Measurements from ENCODE around the gene PHKA2.

PHKA2 gene

GRCh38 chrX:18971506-18971905 is 12.4 kb downstream of the PHKA2 start:
- DNase-seq (ENCODE audit: low spot score): no peak

DNA sequence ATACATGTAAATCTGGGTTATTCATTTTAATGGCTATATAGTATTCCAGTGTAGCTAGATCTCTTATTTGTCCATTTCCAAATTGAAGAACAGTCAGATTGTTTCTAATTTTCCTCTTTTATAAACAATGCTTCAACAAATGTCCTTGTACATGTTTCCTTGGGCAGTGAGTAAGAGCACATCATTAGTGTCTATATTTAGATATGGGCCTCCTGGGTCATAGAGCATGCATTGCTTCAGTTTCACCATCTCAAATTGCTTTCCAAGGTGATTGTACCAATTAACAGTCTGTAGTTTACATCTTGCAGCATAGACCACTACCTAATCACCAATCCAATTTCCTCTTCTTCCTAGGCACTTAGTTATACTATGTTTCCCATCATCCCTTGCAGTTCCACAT is 13.4 kb downstream of the PHKA2 start:
- DNase-seq (ENCODE audit: low spot score): no peak

DNA sequence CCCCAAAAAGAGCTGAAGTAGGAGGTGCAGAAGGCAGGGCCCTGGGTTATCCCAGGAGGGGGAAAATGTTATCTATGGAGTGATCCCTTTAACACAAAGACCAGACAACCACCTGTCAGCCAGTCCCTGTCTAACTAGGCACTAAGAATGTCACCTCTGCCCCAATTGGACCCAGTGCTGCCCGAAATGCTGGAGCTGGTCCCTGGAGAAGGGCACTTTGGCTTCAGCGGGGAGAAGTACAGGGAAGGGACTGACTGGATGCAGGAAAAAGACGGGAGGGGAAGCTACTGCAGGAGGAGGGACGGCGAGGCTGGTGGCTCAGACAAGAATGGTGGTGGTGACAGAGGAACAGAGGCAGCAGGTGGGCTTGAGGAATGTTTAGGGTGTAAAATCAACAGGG is 17.3 kb downstream of the PHKA2 start:
- DNase-seq (ENCODE audit: low spot score): no peak

- no peak for DNase-seq (ENCODE audit: low spot score)
Observed at GRCh38 chrX:18964901-18965300, 19.0 kb downstream of the PHKA2 start.

- no peak for DNase-seq (ENCODE audit: low spot score)
Observed at GRCh38 chrX:18964026-18964425, 19.9 kb downstream of the PHKA2 start.

GRCh38 chrX:18962329-18962728 is 21.6 kb downstream of the PHKA2 start:
- DNase-seq (ENCODE audit: low spot score): no peak

GRCh38 chrX:18961686-18962085 is 22.2 kb downstream of the PHKA2 start:
- DNase-seq (ENCODE audit: low spot score): no peak

DNA sequence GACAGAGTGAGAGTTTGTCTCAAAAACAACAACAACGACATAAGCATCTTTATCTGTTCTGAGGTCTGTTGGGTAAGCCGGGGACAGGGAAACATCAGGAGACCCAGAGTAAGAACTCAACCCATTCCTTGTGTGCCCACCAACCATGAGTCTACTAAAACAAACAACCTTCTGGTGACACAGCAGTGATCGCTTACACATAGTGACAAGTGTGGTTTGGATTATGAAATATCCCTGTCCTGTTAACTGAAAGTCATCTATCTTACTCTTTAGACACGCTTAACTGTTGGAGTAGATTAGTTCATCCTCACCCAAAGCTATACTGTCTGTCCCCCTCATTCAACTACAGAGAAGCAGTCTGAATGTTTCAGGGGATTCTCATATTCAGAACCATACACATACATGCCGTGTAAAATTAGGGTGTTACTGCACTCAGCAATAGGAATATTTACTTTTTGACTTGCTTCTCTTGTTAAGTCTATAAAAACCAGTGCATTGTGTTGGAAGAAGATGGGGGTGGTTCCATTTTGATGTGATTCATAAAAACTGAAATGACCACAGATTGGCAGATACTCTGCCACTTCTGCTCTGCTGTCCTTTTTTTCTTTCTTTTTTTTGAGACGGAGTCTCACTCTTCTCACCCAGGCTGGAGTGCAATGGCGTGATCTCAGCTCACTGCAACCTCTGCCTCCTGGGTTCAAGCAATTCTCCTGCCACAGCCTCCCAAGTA is 27.4 kb downstream of the PHKA2 start:
- DNase-seq (ENCODE audit: low spot score): no peak

DNA sequence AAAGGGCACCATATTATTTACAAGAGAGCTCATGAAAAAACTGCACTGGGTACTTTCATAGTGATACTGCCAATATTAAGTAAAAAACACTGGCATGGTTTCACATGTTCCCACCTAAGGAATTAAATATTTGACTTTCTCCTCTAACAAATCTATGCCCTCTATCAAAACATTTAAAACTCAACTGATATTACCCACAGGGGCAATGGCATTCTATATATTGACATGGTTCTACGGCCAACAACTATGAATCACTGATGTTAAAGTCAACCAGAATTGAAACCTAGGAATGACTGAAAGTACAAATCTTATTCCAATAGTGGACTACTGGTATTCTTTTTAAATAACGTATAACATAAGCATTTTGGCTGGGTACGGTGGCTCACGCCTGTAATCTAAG is 28.2 kb downstream of the PHKA2 start:
- DNase-seq (ENCODE audit: low spot score): no peak

DNA sequence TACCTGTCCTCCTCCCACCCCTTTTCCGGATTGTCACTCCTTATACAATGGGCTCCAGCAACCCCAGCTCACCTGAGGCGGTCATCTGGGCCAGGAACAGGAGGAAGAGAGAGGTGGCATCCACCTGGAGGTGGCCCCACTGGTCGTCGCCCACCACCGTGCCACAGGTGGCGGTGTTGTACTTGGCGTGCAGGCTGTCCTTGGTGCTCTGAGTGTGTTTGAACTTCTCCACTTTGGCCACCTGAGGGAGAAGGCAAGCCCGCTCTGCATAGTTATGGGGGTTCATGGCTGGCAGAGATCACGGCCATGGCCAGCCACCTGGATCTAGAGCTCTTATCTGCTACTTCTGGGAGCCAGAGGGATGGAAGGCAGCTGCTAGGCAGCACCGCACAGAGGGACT is 32.9 kb downstream of the PHKA2 start:
- no peak for DNase-seq (ENCODE audit: low spot score)

- DNase-seq (ENCODE audit: low spot score): no peak
Observed at GRCh38 chrX:18949944-18950301, 34.0 kb downstream of the PHKA2 start.

DNA sequence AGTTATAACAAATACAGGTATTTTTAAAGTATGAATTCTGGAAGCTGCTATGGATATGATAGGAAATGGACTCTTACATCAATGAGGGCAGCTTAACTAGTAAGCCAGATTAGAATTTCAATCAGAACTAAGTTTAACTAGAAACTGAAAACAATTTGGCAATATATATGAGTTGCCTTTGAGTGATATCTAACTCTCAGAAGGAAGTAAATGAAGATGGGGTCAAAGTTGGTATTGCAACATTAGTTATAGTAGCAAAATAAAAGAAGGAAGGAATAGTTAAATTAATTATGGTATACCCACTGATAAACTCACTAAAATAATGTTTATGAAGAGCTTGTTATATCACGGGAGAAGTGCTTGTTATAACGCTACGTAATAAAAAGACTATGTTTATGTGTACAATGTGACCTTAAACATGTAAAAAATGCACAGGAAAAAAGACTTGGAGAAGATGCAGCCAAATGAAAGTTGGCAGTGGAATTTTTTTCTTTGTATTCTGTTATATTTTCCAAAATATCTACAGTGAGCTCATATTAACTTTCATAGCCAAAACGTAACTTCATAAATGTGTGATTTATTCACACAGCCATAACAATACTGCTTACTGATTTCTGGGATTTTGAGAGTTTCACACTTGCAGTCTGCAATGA is 34.5 kb downstream of the PHKA2 start:
- DNase-seq (ENCODE audit: low spot score): no peak

- no peak for DNase-seq (ENCODE audit: low spot score)
Observed at GRCh38 chrX:18946611-18947010, 37.3 kb downstream of the PHKA2 start.

DNA sequence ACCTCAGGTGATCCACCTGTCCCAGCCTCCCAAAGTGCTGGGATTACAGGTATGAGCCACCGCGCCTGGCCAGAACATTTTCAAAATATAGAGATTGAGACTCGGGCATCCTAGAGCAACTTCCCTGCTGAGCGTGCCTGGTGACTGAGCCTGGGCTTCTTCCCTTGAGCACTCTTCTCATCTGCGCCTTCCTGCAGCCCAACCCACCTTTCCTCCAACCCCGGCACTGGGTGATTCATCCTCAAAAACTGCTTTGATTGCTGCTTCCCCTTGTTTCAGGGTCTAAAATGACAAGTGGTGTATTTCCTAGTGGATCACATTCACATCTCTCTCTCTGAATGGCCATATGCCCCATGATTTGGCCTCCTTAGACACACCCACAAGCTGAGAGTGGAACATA is 37.8 kb downstream of the PHKA2 start:
- no peak for DNase-seq (ENCODE audit: low spot score)

- DNase-seq (ENCODE audit: low spot score): no peak
Observed at GRCh38 chrX:18945483-18945882, 38.4 kb downstream of the PHKA2 start.

DNA sequence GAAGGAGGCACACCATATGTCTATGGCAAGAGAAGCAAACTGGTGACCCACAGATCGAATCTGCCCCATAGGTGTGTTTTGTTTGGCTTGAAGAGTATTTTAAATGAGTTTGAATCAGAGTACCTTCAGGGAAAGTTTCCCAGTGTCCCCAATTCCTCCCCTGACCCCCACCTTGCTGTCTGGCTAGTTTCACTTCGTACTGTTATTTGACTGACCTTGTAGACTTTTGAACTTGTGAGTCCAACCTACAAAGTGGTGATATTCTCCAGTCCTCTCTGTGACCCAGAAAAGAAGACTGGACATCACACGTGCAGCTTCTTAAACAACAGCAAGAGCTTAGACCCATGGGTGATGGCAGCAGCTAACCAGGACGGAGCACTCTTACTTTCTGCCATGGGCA is 39.4 kb downstream of the PHKA2 start:
- DNase-seq (ENCODE audit: low spot score): no peak

DNA sequence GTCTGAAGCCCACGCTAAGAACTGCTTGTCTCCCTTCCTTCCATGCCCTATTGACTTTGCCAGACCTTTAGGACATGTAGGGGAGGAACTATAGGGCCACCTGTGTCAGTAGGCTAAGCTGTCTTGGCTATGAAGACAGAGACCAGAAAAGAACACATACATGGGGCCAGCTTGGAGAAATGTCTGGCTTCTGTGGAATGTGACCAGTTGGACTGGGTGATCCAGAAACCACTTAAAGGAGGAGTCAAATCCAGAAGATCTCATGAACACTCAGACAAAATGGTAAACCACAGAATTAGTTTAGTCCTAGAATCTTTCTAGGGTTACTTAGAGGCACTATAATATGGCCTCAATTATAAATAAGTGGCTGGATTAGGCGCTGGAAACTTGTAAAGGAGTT is 42.0 kb downstream of the PHKA2 start:
- DNase-seq (ENCODE audit: low spot score): no peak

- DNase-seq (ENCODE audit: low spot score): no peak
Observed at GRCh38 chrX:18938710-18939109, 45.2 kb downstream of the PHKA2 start.

DNA sequence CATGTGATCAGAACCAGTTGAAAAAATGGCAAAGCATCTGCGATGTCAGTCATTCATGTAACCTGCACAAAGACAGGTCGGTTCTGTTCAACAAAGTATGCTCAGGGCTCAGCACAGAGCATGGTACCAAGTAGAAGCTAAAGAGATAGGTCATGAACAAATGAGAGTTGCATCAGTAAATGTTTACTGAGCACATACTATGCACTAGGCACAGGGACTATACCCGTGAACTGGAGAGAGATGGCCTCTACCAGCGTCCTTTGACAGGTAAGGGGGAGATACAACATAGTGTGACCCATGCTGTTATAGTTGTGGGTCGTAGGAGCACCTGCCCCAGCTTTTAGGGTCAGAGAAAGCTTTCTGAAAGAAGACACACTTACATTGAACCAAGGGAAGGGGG is 46.7 kb downstream of the PHKA2 start:
- DNase-seq (ENCODE audit: low spot score): no peak

- no peak for DNase-seq (ENCODE audit: low spot score)
Observed at GRCh38 chrX:18935893-18936292, 48.0 kb downstream of the PHKA2 start.

DNA sequence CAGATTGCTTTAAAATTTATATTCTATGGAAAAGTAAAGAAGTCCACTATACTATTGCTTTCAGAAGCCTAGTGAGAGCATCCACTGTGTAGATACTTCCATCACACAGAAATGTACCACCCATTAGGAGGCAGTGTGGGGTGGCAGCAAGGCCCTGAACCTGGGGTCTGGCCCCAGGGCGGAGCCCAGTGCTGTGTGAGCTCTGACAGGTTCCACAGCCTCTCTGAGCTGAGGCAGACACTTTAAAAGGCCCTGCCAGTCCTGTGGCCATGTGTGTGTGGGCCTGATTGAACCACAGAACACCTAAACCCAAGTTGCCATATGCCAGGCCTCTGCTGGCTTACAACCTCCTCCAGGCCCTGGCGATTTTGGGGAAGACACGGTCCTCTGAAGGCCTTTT is 49.2 kb downstream of the PHKA2 start:
- DNase-seq (ENCODE audit: low spot score): no peak

- no peak for DNase-seq (ENCODE audit: low spot score)
Observed at GRCh38 chrX:18933617-18934016, 50.3 kb downstream of the PHKA2 start.

DNA sequence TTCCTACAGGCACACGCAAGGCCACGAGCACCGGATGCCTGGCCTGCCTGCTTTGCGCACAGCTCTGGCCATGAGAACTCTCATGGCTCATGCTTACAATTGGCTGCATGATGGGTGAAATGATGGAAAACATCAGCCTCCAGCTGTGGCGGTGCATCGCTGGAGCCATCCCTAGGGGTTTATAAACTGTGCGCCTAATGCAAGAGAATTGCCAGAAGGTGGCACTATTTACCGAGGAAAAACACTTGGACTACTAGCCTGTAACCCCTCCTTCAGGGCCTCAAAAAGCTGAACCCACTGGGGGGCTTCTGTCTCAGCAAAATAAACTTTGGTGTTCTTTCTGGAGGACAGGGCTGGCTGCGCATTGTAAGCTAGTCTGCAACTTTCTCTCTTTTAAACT is 51.9 kb downstream of the PHKA2 start:
- peak; percentile 26 for DNase-seq (ENCODE audit: low spot score)

DNA sequence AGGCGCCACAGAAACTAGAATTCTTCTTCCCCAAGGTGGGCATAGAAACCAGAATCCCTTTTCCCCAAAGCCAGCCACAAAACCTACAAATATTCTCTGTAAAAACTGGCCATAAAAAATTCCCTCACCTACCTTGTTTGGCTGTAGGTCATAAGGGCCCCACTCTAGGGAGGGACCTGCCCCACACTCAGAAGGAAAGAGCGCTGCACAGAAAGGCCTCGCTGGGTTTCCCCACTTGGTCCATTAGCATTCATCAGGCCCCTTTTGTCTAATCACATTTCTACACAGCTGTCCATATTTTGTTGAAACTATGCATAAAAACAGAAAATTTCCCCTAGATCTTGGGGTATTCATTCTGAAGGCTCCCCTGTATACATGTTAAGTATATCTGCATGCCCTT is 54.1 kb downstream of the PHKA2 start:
- DNase-seq (ENCODE audit: low spot score): no peak
